Measurements from ENCODE around the gene PXT1. TPM values are rescaled to one million over a fixed set of nuclear protein-coding genes. Genes with fewer than 3 reads are reported as not detected.
"Not testable (repeated sequence)": the region's sequence is repeated elsewhere in the genome, so short reads cannot be mapped to it uniquely, and the experiment has no call there.

Gene PXT1
- total RNA-seq, 3 donors from 2014 or later: not detected

DNA sequence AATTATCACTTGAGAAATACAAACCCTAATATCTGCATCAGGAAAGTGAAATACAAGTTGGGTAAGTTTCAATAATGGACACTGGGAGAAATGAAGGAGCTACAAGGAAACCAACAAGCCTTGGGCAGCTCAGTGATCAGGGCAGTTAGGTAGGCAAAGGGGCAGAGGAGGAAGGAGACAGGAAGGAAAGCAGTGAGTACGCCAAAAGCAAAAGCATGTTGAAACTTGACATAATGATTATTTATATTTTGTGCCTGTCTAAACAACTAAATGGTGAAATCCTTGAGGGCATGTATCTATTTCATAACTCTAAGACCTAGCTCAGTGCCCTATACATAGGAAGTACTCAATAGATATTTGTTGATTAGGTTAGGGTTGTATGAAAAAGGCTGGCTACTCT is 23.3 kb downstream of the PXT1 start:
- intact Hi-C loops (cut with DNase I, micrococcal nuclease): no loop called here
- Histone ChIP-seq H3K9me3 (no peaks in the 10 kb centered on the region), H3K36me3 (ENCODE audit: low read depth) (no peaks in the 10 kb centered on the region), H3K4me1 (ENCODE audit: low read depth) (peaks cover 2% of the 10 kb centered on the region), H3K4me3 (no peak overlapping the region)
- TF ChIP-seq, protein P1, sequence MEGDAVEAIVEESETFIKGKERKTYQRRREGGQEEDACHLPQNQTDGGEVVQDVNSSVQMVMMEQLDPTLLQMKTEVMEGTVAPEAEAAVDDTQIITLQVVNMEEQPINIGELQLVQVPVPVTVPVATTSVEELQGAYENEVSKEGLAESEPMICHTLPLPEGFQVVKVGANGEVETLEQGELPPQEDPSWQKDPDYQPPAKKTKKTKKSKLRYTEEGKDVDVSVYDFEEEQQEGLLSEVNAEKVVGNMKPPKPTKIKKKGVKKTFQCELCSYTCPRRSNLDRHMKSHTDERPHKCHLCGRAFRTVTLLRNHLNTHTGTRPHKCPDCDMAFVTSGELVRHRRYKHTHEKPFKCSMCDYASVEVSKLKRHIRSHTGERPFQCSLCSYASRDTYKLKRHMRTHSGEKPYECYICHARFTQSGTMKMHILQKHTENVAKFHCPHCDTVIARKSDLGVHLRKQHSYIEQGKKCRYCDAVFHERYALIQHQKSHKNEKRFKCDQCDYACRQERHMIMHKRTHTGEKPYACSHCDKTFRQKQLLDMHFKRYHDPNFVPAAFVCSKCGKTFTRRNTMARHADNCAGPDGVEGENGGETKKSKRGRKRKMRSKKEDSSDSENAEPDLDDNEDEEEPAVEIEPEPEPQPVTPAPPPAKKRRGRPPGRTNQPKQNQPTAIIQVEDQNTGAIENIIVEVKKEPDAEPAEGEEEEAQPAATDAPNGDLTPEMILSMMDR (IDR thresholded peaks at IDR 0.05): no peak
- DNase-seq: no peak
- ATAC-seq: no peak

DNA sequence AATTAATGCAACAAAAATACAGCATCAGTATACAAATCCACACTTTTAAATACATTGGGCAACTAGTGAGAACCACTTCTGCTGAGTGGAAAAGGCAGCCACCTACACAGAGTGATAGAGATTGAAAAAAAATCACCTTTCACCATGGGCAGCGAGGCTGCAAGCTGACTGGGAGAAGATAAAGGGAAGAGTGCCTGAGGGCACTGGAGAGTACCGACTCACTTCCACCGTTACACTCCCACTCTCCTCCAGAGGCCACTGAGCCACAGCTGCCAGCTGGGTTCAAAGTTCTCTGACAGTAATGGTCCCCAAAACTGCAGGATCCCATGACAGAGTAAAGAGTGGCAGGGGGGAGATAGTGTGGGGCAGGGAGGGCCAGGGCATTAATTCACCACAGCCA is 24.1 kb downstream of the PXT1 start:
- DNase-seq: no peak
- intact Hi-C loops (cut with DNase I, micrococcal nuclease): no loop called here

DNA sequence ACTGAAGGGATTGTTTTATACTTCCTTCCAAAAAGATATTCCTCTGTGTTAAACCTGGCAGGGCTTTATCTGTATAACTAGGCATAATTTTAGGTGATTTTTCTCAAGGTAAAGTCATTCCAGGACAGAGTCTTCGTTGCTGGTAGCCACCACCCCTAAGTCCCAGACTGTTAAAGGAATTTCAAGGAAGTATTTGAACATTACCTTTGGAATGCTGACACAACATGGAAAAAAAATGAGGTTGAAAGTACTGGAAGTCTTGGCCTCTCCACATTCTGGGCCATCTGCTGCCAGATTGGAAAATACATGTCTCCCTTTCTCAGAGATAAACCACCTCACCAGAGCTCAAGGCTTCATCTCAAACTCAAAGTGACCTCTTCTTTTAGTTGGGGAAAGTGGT is 28.2 kb downstream of the PXT1 start:
- TF ChIP-seq, protein P1 (IDR thresholded peaks at IDR 0.05): no peak
- H3K4me1 ChIP-seq (ENCODE audit: low read depth): no peaks in the 10 kb centered on the region
- no peaks in the 10 kb centered on the region for H3K36me3 ChIP-seq (ENCODE audit: low read depth)
- H3K9me3 ChIP-seq: no peaks in the 10 kb centered on the region
- no peak overlapping the region for H3K4me3 ChIP-seq
- ATAC-seq (peak; percentile 46), DNase-seq (no peak)
- intact Hi-C loops (cut with DNase I, micrococcal nuclease): no loop called here

More for the DNA sequence above, 24.1 kb downstream of the PXT1 start:
- Histone ChIP-seq H3K4me3 (no peak overlapping the region), H3K9me3 (no peaks in the 10 kb centered on the region), H3K36me3 (ENCODE audit: low read depth) (no peaks in the 10 kb centered on the region), H3K4me1 (ENCODE audit: low read depth) (peaks cover 2% of the 10 kb centered on the region)
- TF ChIP-seq, protein P1 (IDR thresholded peaks at IDR 0.05): no peak
- ATAC-seq: no peak

DNA sequence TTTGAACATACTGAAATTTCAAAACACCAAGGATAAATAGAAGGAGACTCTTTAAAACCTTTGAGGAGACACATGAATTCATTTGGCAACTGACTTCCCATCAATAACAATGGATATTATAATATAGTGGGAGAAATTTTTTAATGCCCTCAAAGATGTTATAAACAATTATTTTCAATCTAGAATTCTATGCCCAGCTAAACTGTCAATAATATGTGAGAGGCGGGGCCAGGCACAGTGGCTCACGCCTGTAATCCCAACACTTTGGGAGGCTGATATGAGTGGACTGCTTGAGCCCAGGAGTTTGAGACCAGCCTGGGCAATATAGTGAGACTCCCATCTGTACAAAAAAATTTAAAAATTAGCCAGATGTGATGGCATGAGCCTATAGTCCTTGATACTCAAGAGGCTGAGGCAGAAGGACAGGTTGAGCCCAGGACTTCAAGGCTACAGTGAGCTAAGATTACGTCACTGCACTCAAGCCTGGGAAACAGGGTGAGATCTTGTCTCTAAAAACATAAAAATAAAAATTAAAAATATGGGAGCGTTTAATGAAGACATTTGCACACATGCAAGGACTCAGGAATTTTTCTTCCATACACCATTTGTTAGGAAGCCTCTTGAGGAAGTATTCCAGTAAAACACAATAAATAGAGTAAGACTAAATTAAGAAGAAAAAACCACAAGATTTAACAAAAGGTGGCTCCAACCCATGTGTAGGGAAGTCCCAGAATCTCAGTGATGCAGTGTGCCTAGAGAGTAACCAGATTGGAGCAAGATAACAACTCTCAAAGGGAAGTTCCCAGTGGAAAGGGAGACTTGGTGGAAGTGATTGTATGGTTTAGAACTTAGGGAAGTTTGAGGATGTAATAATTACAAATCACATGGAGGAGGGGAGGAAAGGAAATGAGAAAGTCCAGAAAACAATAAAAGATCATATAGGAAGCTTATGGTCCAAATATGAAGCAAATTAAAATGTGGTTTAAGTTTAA is 28.9 kb downstream of the PXT1 start:
- TF ChIP-seq, protein P1 (IDR thresholded peaks at IDR 0.05): no peak
- intact Hi-C loops (cut with DNase I, micrococcal nuclease): no loop called here
- Histone ChIP-seq H3K4me1 (ENCODE audit: low read depth) (no peaks in the 10 kb centered on the region), H3K4me3 (no peak overlapping the region), H3K36me3 (ENCODE audit: low read depth) (no peaks in the 10 kb centered on the region), H3K9me3 (no peaks in the 10 kb centered on the region)
- DNase-seq (no peak), ATAC-seq (no peak)

DNA sequence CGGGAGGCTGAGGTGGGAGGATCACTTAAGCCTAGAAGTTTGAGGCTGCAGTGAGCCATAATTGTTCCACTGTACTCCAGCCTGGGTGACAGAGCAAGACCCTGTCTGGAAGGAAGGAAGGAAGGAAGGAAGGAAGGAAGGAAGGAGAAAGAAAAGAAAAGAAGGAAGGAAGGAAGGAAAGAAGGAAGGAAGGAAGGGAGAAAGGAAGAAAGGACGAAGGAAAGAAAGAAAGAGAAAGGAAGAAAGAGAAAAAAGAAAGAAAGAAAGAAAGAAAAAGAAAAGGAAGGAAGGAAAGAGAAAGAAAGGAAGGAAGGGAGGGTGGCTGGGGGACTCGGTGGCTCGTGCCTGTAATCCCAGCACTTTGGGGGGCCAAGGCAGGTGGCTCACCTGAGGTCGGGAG is 32.9 kb downstream of the PXT1 start:
- H3K9me3 ChIP-seq; H3K4me3 ChIP-seq; DNase-seq; intact Hi-C loops (cut with DNase I, micrococcal nuclease); ATAC-seq; H3K36me3 ChIP-seq (ENCODE audit: low read depth); H3K4me1 ChIP-seq (ENCODE audit: low read depth): not testable (repeated sequence)

DNA sequence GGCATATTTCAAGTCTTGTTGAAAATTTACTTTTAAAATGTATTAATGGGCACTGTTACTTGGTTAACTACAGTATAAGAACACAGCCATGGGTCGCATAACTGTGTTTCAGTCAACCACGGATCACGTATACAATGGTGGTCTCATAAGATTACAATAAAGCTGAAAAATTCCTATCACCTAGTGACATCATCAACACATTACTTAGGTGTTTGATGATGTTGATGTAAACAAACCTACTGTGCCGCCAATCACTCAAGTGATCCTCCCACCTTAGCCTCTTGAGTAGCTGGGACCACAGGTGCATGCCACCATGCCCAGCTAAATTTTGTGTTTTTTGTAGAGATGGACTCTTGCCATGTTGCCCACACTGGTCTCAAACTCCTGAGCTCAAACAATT is 38.5 kb downstream of the PXT1 start:
- ATAC-seq: no peak

More for the DNA sequence above, 38.5 kb downstream of the PXT1 start:
- Histone ChIP-seq H3K9me3 (no peaks in the 10 kb centered on the region), H3K36me3 (ENCODE audit: low read depth) (no peaks in the 10 kb centered on the region), H3K4me1 (ENCODE audit: low read depth) (no peaks in the 10 kb centered on the region), H3K4me3 (no peak overlapping the region)
- DNase-seq: no peak
- intact Hi-C loops (cut with DNase I, micrococcal nuclease): no loop called here
- TF ChIP-seq, protein P1 (IDR thresholded peaks at IDR 0.05): no peak
